Lung microvascular endothelial cell (primary cell): Measurements from ENCODE around the gene ZDHHC14. TPM values are rescaled to one million over a fixed set of nuclear protein-coding genes. Genes with fewer than 3 reads are reported as not detected.
"Not testable (repeated sequence)": the region's sequence is repeated elsewhere in the genome, so short reads cannot be mapped to it uniquely, and the experiment has no call there.

Source experiments
- DNase-seq, 2 donors: peaks; one replicate each; pipeline versions ENCODE4 v3.0.0 to v3.0.0-alpha.2; 2010; ENCODE audit warnings: low read depth in 2 of 2
- total RNA-seq: library from RNA; depleted of rRNA; stranded (reverse); fragments of >200 nt; gene quantifications from 2 replicates; pipeline ENCODE4 v1.2.1, GENCODE V29; 2014

Gene ZDHHC14
- total RNA-seq, 1 donor from 2014 or later = 56.0 TPM

DNA sequence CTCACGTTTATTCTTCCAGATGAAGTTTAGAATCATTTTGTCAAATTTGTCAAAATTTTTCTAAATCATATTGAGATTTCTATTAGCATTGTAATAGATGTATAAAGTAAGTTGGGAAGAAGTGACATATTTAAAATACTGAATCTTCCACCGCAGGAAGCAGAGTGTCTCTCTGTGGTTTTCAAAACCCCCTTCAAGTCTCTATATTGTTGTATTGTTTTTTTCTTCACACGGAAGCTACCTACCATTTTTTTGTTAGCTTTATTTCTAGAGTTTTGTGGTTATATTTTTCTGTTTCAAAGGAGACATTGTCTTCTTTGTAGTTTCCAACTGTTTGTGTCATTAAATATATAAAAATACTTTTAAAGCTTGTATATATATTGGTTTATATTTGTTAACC, 188.6 kb downstream of the ZDHHC14 start:
- DNase-seq = no peak

- DNase-seq = no peak
Observed at GRCh38 chr6:157570104-157570503, 189.1 kb downstream of the ZDHHC14 start.

DNA sequence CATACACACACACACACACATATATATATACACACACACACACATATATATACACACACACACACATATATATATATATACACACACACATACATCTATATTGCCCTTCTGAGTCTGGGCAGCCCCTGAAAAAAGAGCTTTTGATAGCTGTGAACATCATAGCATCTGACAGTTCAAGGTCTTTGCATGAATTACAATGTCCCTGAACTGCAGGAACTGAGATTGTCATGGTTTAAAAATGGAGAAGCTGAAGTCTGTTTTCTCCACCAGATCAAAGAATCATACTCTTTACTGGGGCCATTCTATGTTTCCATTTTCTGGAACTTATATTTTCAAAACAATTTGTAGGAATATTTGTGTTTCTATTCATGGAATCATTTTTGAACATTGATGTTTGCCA, 189.8 kb downstream of the ZDHHC14 start:
- no peak for DNase-seq

- DNase-seq = no peak
Observed at GRCh38 chr6:157571269-157571668, 190.3 kb downstream of the ZDHHC14 start.

DNA sequence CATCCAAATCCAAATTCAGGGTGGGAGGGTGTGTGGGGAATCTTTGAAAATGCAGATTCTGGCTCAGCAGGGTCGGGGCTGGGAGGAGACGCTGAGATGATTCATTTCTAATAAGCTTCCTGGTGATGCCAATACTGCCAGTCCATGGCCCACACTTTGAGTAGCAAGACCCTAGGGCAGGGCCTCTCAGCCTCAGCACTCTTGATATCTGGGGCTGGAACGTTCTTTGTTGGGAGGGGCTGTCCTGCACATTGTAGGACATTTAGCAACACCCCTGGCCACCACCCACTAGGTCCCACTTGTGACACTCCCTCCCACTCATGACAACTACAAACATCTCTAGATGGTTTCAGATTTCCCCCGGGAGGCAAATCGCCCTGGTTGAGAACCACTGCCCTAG, 191.0 kb downstream of the ZDHHC14 start:
- DNase-seq = no peak

- no peak for DNase-seq
Observed at GRCh38 chr6:157574851-157575424, 193.9 kb downstream of the ZDHHC14 start.

GRCh38 chr6:157575436-157576145, 194.6 kb downstream of the ZDHHC14 start:
- DNase-seq = no peak

GRCh38 chr6:157576991-157577390, 196.0 kb downstream of the ZDHHC14 start:
- not testable (repeated sequence) for DNase-seq

DNA sequence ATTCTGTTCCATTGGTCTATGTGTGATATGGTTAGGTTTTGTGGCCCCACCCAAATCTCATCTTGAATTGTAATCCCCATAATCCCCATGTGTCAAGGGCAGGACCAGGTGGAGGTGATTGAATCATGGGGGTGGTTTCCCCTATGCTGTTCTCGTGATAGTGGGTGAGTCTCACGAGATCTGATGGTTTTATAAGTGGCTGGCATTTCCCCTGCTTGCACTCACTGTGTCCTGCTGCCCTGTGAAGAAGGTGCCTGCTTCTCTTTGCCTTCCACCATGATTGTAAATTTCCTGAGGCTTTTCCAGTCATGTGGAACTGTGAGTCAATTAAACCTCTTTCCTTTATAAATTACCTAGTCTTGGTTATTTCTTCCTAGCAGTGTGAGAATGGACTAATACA, 197.5 kb downstream of the ZDHHC14 start:
- not testable (repeated sequence) for DNase-seq

DNA sequence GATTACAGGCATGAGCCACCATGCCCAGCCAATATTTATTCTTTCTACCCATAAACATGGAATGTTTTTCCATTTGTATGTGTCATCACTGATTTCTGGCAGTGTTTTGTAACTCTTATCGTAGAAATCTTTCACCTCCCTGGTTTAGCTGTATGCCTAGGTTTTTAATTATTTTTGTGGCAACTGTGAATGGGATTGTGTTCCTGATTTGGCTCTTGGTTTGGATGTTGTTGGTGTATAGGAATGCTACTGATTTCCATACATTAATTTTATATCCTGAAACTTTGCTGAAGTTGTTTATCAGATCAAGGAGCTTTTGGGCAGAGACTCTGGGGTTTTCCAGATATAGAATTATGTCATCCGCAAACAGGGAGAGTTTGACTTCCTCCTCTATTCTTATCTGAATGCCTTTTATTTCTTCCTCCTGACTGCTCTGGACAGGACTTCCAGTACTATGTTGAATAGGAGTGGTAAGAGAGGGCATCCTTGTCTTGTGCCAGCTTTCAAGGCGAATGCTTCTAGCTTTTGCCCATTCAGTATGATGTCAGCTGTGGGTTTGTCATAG, 198.6 kb downstream of the ZDHHC14 start:
- peak; percentile 78 to 80 for DNase-seq

DNA sequence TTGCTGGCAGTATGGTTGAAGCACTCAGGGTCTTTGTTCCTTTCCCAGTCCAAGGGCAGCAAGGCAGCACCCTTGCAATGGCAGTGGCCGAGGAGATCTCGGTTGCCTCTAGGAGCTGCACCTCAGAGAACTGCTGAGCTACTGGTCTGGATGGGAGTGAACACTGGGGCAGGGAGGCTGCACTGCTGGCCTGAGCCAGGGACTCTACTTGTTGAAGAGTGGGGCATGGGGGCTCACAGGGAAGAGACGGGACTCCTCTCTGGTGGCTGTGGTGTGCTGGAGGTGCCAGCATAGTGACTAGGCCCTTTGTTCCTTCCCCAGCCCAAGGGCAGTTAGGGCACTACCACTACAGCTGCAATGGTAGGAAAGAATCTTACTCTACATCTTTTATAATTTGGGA, 203.0 kb downstream of the ZDHHC14 start:
- no peak for DNase-seq

DNA sequence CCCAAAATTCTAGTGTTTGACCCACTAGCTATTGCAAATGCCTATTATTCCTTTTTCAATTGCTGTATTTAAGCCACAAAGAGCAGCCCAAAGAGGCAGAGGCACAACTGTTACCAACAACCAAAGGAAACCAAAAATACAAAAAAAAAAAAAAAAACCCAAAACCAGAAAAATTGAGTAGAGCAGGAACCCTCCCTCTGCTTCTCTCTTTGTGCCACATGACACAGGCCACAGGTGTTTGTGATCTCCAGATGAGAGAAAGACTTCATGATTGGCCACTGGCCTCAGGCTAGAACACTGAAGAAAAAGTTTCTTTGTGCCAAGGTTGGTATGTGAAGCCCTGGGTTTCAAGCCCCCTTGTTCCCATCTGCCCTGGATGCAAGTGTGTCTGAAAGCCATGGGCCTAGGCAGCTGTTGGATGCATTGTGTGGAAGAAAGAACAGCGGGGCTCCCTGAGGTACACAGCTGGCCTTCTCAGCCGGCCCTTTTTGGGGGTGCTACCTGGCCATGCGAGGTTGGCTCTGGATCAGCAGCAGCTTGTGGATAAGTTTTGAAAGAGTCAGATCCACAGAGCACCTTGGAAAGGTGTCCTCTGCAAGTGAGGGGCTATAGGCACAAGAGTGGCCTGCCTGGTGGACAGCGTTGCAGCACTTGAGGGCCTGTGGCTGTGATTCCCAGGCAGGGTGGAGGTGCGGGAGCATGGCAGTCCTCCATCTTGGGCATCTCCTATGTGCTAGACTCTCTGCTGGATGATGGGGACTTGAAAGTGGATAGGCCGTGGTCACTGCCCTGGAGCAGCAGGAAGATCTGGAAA, 204.5 kb downstream of the ZDHHC14 start:
- no peak for DNase-seq

GRCh38 chr6:157586088-157586414, 205.1 kb downstream of the ZDHHC14 start:
- no peak for DNase-seq

GRCh38 chr6:157586476-157587126, 205.6 kb downstream of the ZDHHC14 start:
- DNase-seq = no peak

GRCh38 chr6:157587127-157587926, 206.3 kb downstream of the ZDHHC14 start:
- DNase-seq = no peak

- DNase-seq = not testable (repeated sequence)
Observed at GRCh38 chr6:157590654-157591053, 209.7 kb downstream of the ZDHHC14 start.

- no peak for DNase-seq
Observed at GRCh38 chr6:157592541-157592940, 211.6 kb downstream of the ZDHHC14 start.

- DNase-seq = no peak
Observed at GRCh38 chr6:157592980-157593379, 212.0 kb downstream of the ZDHHC14 start.

DNA sequence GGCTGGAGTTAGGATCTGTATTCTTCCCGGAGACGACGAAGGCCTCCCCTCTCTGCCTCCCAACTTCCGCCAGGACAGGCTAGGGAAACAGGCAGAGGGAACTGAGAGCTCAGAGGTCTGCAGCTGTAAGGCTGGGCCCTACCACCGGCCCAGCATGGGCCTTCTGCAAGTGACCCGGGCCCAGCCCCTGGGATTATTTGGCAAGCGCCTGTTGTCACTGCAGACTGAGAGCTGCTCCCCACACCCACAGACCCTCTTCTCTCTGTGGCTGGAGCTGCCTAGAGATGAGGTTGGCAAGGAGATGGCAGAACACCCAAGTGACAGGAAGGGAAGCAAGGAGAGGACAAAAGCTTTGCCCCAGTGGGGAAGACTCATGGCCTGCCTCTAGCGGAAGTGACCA, 212.6 kb downstream of the ZDHHC14 start:
- DNase-seq = no peak

GRCh38 chr6:157594292-157594691, 213.3 kb downstream of the ZDHHC14 start:
- DNase-seq = no peak

DNA sequence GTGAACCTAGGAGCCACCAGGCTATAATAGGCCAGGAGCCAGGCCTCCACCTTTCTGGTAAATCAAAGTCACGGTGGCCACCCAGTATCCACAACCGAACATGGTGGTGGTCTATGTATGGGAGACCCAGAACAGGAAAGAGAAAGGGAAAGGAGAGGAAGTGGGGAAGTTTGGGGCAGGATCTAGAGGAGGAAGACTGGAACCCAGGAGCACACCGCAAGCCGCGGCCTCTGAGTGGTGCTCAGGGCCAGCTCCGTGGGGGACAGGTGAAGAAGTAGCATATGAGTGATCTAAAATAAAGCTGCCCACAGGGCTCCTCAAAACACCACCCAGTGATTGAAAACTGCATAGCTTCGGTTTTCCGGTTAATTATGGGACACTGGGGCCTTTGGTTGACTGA, 214.8 kb downstream of the ZDHHC14 start:
- DNase-seq = no peak
